HL-60/S4 treated with phorbol 12-myristate 13-acetate at 8.2 ng/mL for 4 days and 3 days (cell line): ENCODE results near the gene OPN1MW2.
"Not testable (repeated sequence)": the region's sequence is repeated elsewhere in the genome, so short reads cannot be mapped to it uniquely, and the experiment has no call there.

ENCODE experiments used
- in situ Hi-C: fragments of 300-500 bp; cut with MboI; formaldehyde crosslinking; loops from 2 replicates; pipeline ENCODE4 v1.15.0; 2022; ENCODE audit warnings: low sequenced_read_pairs

Gene OPN1MW2

GRCh38 chrX:154219456-154219855 is at the start of gene OPN1MW2:
Gene OPN1MW2 (plus strand): TSS chrX:154219756. CDS start chrX:154219816, 60 bp downstream.
- in situ Hi-C loops: not testable (repeated sequence)

DNA sequence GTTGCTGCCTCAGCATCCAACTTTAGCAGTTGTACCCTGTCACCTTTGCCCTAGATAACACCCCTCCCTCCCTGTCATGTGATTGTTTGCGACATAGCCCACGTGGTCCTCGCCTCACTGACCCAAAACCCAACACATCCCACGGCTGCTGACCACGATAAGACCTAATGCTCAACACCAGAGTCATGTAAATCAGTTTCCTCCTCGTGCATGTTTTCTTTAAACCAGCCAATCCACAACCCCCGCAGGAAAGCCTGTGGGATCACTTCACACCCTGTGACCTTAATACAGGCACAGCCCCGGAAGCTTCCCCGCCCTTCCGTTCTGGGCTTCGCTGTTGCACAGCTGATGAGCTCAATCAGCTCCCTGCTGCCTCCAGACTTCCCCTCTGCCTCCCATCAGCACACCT is 47.0 kb upstream of the OPN1MW2 start:
- in situ Hi-C loops: not testable (repeated sequence)

DNA sequence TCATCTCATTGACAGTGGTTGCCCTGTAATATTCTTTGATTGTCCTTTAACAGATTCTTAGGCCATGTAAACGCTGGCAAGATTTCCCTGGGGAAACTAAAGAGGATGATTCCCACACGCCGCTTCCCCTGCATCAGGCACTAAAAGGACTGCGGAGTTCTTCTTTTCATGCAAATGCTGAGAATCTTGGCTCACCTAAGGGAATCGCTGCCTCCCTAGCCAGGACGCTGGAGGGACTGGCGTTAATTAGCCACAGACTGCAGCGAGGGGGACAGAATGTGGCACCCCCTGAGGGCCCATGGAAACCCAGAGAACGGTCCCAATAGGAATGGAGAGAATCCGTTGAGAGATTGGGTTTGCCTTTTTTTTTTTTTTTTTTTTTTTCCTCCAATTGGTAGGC is 45.2 kb upstream of the OPN1MW2 start:
- in situ Hi-C loops: not testable (repeated sequence)

- in situ Hi-C loops: not testable (repeated sequence)
Observed at GRCh38 chrX:154182296-154182695, 37.3 kb upstream of the OPN1MW2 start, which contains the start of gene OPN1MW. Gene OPN1MW (plus strand): TSS chrX:154182596. CDS start chrX:154182678, 82 bp downstream.

GRCh38 chrX:154183794-154184193 is 35.8 kb upstream of the OPN1MW2 start:
- in situ Hi-C loops: not testable (repeated sequence)

DNA sequence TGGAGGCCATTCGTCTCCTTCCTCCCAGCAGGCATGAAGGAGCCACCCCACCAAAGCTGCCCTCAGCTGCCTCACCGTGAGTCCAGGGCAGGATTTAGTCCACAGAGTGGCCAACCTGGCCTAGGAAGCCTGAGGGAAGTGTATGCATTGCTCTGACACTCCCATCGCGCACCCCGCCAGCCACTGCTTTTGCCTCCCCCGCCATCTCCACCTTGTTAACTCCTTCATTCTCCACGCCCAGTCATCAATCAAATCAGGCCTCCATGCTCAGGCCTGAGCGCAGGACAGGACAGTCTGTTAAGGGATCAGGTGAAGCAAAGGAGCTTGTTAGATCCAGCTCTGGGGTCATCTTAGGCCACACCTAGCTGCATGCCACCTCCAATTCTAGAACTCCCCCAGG is 26.7 kb upstream of the OPN1MW2 start:
- in situ Hi-C loops: not testable (repeated sequence)

- in situ Hi-C loops: not testable (repeated sequence)
Observed at GRCh38 chrX:154194316-154194715, 25.2 kb upstream of the OPN1MW2 start.

DNA sequence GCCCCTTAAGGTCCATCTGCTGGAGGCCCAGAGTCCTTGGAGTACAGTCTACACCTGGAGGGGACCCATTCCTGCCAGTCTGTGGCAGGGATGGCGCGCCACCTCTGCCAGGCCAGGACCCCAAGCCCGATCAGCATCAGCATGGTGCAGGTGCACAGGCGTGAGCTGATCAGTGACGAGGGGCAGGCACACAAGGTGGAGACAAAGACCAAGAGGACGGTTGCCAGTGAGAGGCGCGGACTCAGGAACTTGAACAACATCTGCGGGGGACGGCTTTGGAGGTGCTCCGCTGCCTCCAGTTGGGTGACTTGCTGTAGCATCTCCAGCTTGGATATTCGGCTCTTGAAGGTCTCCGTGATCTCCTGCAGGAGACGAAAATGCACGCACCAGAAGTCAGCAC is 23.1 kb upstream of the OPN1MW2 start:
- in situ Hi-C loops: not testable (repeated sequence)

DNA sequence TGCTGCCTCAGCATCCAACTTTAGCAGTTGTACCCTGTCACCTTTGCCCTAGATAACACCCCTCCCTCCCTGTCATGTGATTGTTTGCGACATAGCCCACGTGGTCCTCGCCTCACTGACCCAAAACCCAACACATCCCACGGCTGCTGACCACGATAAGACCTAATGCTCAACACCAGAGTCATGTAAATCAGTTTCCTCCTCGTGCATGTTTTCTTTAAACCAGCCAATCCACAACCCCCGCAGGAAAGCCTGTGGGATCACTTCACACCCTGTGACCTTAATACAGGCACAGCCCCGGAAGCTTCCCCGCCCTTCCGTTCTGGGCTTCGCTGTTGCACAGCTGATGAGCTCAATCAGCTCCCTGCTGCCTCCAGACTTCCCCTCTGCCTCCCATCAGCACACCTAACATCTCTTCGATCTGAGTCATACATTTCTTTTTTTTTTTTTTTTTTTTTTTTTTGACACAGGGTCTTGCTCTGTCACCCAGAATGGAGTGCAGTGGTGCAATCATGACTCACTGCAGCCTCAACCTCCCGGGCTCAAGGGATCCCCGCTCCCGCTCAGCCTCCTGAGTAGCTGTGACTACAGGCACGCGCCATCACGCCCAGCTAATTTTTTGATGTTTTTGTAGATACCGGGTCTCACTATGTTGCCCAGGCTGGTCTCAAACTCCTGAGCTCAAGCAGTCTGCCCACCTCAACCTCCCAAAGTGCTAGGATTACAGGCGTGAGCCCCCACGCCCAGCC is 9.7 kb upstream of the OPN1MW2 start:
- in situ Hi-C loops: not testable (repeated sequence)

GRCh38 chrX:154211057-154211456 is 8.5 kb upstream of the OPN1MW2 start:
- in situ Hi-C loops: not testable (repeated sequence)

DNA sequence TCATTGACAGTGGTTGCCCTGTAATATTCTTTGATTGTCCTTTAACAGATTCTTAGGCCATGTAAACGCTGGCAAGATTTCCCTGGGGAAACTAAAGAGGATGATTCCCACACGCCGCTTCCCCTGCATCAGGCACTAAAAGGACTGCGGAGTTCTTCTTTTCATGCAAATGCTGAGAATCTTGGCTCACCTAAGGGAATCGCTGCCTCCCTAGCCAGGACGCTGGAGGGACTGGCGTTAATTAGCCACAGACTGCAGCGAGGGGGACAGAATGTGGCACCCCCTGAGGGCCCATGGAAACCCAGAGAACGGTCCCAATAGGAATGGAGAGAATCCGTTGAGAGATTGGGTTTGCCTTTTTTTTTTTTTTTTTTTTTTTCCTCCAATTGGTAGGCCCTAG is 8.1 kb upstream of the OPN1MW2 start:
- in situ Hi-C loops: not testable (repeated sequence)

- in situ Hi-C loops: not testable (repeated sequence)
Observed at GRCh38 chrX:154225292-154225691, 5.7 kb downstream of the OPN1MW2 start.

DNA sequence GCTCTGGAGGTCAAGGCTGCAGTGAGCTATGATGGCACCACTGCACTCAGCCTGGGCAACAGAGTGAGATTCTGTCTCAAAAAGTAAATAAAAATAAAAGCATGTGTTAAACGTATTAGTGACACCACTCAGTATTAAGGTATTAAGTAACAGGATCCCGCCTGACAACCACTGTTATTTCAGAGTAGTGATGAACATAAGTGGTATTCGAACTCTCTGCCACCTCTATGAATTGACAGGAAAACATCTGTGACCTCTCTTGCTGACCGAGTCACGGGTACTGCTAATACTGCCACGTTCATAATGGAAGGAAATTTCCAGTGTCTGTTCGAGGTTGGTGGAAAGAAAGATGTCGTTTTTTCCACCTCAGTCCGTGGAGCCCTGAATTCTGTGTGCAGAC is 7.2 kb downstream of the OPN1MW2 start:
- in situ Hi-C loops: not testable (repeated sequence)

DNA sequence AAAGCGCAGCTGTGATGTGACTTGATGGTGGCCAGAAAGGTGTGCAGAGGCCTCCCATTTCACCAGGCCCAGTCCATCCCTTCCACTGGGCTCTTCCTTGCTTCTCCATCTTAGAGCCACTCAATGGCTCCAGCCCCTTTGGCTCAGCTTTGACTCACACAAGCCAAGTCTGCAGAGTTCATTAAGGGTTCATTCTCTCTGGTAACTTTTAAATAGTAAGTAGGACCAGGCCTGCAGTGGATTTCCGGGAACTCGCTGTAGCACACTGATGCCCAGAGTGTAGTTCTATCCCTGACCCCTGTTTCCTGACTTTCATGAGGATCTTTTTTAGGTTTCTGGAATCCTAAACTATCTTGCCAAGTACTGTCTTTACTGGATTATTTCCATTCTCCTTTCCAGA is 11.9 kb downstream of the OPN1MW2 start:
- in situ Hi-C loops: not testable (repeated sequence)

GRCh38 chrX:154233620-154234019 is 14.1 kb downstream of the OPN1MW2 start:
- in situ Hi-C loops: not testable (repeated sequence)

- in situ Hi-C loops: not testable (repeated sequence)
Observed at GRCh38 chrX:154238939-154239559, 19.5 kb downstream of the OPN1MW2 start.

DNA sequence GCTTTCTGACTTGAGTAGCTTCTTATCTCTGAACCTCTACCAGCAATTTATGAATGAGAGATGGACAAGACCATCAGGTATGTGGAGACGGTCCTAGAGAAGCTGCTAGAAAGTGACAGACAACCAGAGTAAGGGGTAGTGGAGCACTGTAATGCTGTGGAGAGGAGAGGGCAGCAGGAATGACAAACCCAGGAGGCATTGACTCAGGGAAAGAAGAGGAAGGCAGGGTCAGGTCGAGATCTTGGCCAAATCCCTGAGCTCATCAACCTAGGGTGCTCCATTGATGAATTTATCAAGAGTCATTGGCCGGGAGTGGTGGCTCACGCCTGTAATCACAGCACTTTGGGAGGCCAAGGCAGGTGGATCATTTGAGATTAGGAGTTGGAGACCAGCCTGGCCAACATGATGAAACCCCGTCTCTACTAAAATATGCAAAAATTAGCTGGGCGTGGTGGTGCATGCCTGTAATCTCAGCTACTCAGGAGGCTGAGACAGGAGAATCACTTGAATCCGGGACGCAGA is 20.5 kb downstream of the OPN1MW2 start:
- in situ Hi-C loops: not testable (repeated sequence)

DNA sequence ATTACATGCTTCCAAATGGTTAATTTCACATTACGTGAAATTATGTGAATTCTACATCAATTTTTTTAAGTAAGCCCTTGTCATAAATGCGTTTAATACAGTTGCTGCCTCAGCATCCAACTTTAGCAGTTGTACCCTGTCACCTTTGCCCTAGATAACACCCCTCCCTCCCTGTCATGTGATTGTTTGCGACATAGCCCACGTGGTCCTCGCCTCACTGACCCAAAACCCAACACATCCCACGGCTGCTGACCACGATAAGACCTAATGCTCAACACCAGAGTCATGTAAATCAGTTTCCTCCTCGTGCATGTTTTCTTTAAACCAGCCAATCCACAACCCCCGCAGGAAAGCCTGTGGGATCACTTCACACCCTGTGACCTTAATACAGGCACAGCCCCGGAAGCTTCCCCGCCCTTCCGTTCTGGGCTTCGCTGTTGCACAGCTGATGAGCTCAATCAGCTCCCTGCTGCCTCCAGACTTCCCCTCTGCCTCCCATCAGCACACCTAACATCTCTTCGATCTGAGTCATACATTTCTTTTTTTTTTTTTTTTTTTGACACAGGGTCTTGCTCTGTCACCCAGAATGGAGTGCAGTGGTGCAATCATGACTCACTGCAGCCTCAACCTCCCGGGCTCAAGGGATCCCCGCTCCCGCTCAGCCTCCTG is 28.0 kb downstream of the OPN1MW2 start:
- in situ Hi-C loops: not testable (repeated sequence)

DNA sequence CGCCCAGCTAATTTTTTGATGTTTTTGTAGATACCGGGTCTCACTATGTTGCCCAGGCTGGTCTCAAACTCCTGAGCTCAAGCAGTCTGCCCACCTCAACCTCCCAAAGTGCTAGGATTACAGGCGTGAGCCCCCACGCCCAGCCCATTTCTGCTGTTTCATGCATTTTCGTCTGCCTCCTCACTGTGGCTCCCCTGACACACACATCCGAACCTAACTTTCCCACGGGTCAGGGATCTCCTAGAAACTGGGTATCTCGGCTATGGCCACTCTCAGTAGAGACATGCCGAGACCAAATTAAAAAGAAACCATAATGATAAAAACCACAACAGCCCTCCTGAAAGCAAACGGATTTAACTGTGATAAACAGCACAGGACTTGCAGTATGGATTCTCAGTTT is 28.5 kb downstream of the OPN1MW2 start:
- in situ Hi-C loops: not testable (repeated sequence)

- in situ Hi-C loops: not testable (repeated sequence)
Observed at GRCh38 chrX:154257282-154257681, 37.7 kb downstream of the OPN1MW2 start, which contains the start of gene OPN1MW3. Gene OPN1MW3 (plus strand): TSS chrX:154257582. CDS start chrX:154257620, 38 bp downstream.

DNA sequence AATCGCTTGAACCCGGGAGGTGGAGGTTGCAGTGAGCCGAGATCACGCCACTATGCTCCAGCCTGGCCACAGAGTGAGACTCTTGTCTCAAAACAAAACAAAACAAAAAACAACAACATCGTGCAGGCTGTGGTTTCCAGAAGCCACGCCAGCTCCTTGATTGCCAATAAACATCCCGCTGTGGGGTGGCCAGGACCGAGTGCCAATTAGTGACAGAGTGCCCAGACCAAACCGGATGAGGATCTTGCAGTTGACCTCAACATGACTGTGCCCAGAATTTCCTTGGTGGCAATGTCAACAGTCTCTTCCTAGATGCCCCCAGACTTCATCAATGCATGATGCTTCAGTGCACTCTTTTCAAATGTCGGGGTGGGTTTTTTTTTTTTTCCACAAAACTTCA is 39.2 kb downstream of the OPN1MW2 start:
- in situ Hi-C loops: not testable (repeated sequence)
